Activated CD4-positive, alpha-beta T cell treated with anti-CD3 and anti-CD28 coated beads, Interleukin-2, amount 10 ng/mL, durations not matched to agents 24 days and 14 days (primary cell): ENCODE results near the gene PPP3R1. TPM values are rescaled to one million over a fixed set of nuclear protein-coding genes. Genes with fewer than 3 reads are reported as not detected.

Source experiments
- DNase-seq: peaks from one replicate; pipeline ENCODE4 v3.0.0; 2022
- H3K27ac Mint-ChIP-seq: one replicate; pipeline ENCODE4 v1.8.0; 2022; ENCODE audit warnings: mild to moderate bottlenecking, mixed read lengths
- H3K27me3 Mint-ChIP-seq: one replicate; pipeline ENCODE4 v1.8.0; 2022; ENCODE audit warnings: mixed read lengths
- H3K36me3 Mint-ChIP-seq: one replicate; pipeline ENCODE4 v1.8.0; 2022; ENCODE audit warnings: low read depth, mild to moderate bottlenecking, mixed read lengths
- H3K4me1 Mint-ChIP-seq: one replicate; pipeline ENCODE4 v1.8.0; 2021; ENCODE audit warnings: mixed read lengths
- H3K4me3 Mint-ChIP-seq: one replicate; pipeline ENCODE4 v1.8.0; 2022; ENCODE audit warnings: mild to moderate bottlenecking, moderate library complexity, mixed read lengths
- H3K9me3 Mint-ChIP-seq: one replicate; pipeline ENCODE4 v1.8.0; 2021; ENCODE audit warnings: mixed read lengths
- intact Hi-C: fragments of 100-400 bp; cut with micrococcal nuclease; formaldehyde crosslinking; loops from one replicate; pipeline ENCODE4 v1.15.1; 2023
- total RNA-seq: library from RNA; stranded (reverse); gene quantifications from 2 replicates; pipeline ENCODE4 v1.2.3, GENCODE V29; 2022

PPP3R1 gene
- total RNA-seq, 1 donor from 2014 or later, result 83.8 TPM

DNA sequence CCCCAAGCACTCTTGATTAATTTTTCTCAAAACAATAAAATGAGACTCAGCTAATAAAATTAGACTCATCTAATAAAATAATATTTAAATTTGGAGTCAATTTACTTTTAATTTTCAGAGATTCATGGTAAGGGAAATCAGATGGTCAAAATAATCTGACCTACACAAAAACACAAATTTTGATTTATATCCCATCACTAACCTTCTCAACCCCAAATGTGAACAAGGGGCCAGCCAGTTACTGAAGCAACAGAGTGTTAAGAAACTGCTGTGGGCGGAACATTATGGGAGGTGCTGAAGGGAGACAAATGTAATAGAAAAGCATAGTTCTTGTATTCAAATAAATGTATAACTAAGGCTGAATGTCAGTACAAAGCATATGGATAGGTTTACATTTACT lies 28.5 kb upstream of the PPP3R1 start:
- intact Hi-C loops, result no loop called here
- no peak overlapping the region for H3K4me3 Mint-ChIP-seq
- H3K36me3 Mint-ChIP-seq, result no peaks in the 10 kb centered on the region
- H3K27me3 Mint-ChIP-seq, result peaks cover 30% of the 10 kb centered on the region
- peaks cover 1% of the 10 kb centered on the region for H3K4me1 Mint-ChIP-seq
- no peak for DNase-seq
- H3K9me3 Mint-ChIP-seq, result no peaks in the 10 kb centered on the region
- no peak overlapping the region for H3K27ac Mint-ChIP-seq

DNA sequence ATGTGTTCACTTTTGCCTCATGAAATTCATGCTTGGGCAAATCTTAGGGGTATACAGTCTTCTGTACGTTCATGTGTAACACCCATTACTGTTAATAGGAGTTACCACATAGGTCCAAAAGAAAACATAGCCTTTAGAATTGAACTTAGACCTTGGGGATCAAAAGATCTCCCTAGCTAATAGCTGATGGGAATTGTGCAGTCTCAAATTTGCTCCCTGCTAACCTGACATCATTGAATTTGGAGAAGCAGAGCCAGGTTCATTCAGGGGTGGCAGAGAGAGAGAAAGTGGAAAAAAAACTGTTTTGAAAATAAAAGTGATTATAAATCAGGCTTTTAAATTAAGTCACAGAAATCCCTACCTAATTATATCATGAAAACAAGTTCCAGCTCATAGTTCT lies 28.0 kb upstream of the PPP3R1 start:
- peaks cover 1% of the 10 kb centered on the region for H3K4me1 Mint-ChIP-seq
- H3K27me3 Mint-ChIP-seq, result peaks cover 28% of the 10 kb centered on the region
- intact Hi-C loops, result no loop called here
- no peak overlapping the region for H3K27ac Mint-ChIP-seq
- H3K9me3 Mint-ChIP-seq, result no peaks in the 10 kb centered on the region
- no peak overlapping the region for H3K4me3 Mint-ChIP-seq
- no peaks in the 10 kb centered on the region for H3K36me3 Mint-ChIP-seq
- no peak for DNase-seq

DNA sequence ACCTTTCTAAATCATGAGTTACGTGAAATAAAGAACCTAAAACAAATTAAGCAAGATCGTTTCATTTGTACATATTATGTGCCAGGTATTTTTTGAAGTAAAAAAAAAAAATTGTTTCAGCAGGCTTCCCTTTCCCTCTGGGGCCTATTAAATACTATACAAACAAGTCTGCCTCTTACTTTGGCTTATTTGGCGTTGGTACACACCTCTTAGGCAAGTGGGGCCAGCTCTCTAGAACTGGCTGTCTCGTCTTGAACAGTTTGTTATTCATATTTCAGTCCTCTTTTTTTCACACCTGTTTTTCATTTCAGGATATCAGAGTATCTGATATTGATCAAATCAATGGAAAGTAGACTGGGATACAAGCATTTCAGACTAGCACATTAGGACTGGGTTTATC lies 27.4 kb upstream of the PPP3R1 start:
- H3K36me3 Mint-ChIP-seq, result no peaks in the 10 kb centered on the region
- peaks cover 27% of the 10 kb centered on the region for H3K27me3 Mint-ChIP-seq
- H3K27ac Mint-ChIP-seq, result no peak overlapping the region
- H3K4me3 Mint-ChIP-seq, result no peak overlapping the region
- intact Hi-C loops, result no loop called here
- H3K9me3 Mint-ChIP-seq, result no peaks in the 10 kb centered on the region
- peaks cover 1% of the 10 kb centered on the region for H3K4me1 Mint-ChIP-seq
- no peak for DNase-seq

DNA sequence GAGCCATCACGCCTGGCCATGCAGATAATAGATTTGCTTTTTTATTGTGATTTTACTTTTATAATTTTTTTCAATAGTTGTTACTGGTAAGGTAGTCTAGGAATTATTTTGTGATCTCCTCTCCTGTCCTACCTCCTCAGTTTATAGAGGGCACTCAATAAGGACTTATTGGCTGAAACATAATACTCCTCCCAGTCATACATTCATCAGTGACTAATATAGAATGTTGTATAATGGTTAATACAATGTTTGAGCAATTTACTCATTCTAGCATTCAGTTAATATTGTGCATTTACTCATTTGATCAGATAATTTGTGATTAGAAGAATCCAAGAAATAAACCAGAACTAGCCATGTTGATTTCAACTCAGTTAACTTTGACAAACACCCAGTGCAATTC lies 25.8 kb upstream of the PPP3R1 start:
- H3K27me3 Mint-ChIP-seq, result peaks cover 30% of the 10 kb centered on the region
- H3K4me1 Mint-ChIP-seq, result peaks cover 1% of the 10 kb centered on the region
- no peaks in the 10 kb centered on the region for H3K36me3 Mint-ChIP-seq
- H3K4me3 Mint-ChIP-seq, result no peak overlapping the region
- no peaks in the 10 kb centered on the region for H3K9me3 Mint-ChIP-seq
- no peak for DNase-seq
- intact Hi-C loops, result no loop called here
- no peak overlapping the region for H3K27ac Mint-ChIP-seq

DNA sequence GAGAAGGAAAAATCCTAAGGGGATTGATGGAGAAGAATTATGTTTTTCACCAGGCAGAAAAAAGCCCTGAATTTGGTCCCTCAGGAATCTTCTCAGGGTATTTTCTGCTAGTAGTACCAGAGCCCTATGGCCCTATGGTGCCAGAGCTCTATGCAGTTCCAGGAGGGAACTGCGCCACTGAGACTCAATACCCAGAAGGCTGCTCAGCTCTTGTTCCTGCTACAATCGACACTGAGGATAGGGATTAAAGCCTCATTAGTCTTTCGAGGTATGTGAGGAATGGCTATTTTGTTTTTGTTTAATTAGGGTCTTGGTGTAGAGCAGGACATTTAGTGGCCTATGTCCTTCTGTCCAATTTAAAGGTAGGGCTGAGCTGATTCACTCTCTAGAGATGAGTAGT lies 21.7 kb upstream of the PPP3R1 start:
- Mint-ChIP-seq H3K4me1 (no peaks in the 10 kb centered on the region), H3K4me3 (no peak overlapping the region), H3K36me3 (no peaks in the 10 kb centered on the region), H3K9me3 (no peaks in the 10 kb centered on the region), H3K27ac (no peak overlapping the region), H3K27me3 (peaks cover 38% of the 10 kb centered on the region)
- DNase-seq, result no peak
- intact Hi-C loops, result no loop called here

GRCh38 chr2:68272246-68272994 lies 20.1 kb upstream of the PPP3R1 start:
- Mint-ChIP-seq H3K4me1 (no peaks in the 10 kb centered on the region), H3K9me3 (no peaks in the 10 kb centered on the region), H3K4me3 (no peak overlapping the region), H3K27me3 (peaks cover 44% of the 10 kb centered on the region), H3K36me3 (no peaks in the 10 kb centered on the region), H3K27ac (no peak overlapping the region)
- intact Hi-C loops, result no loop called here
- no peak for DNase-seq

GRCh38 chr2:68266655-68267054 lies 14.3 kb upstream of the PPP3R1 start:
- H3K27me3 Mint-ChIP-seq, result peaks cover 40% of the 10 kb centered on the region
- no peak overlapping the region for H3K4me3 Mint-ChIP-seq
- H3K36me3 Mint-ChIP-seq, result no peaks in the 10 kb centered on the region
- no peaks in the 10 kb centered on the region for H3K9me3 Mint-ChIP-seq
- intact Hi-C loops, result no loop called here
- no peak overlapping the region for H3K27ac Mint-ChIP-seq
- DNase-seq, result no peak
- no peaks in the 10 kb centered on the region for H3K4me1 Mint-ChIP-seq

- Mint-ChIP-seq H3K4me1 (no peaks in the 10 kb centered on the region), H3K36me3 (no peaks in the 10 kb centered on the region), H3K4me3 (no peak overlapping the region), H3K27ac (no peak overlapping the region), H3K9me3 (no peaks in the 10 kb centered on the region), H3K27me3 (peaks cover 30% of the 10 kb centered on the region)
- DNase-seq, result no peak
- intact Hi-C loops, result no loop called here
These were observed 11.3 kb upstream of the PPP3R1 start for GRCh38 chr2:68263632-68264031.

- H3K36me3 Mint-ChIP-seq, result no peaks in the 10 kb centered on the region
- intact Hi-C loops, result loop anchor here (10.0 kb wide), 1 partner anchor 476 kb away; the partner anchor contains the start of gene ARHGAP25
- H3K27me3 Mint-ChIP-seq, result peaks cover 7% of the 10 kb centered on the region
- H3K4me1 Mint-ChIP-seq, result peaks cover 18% of the 10 kb centered on the region
- DNase-seq, result no peak
- no peak overlapping the region for H3K4me3 Mint-ChIP-seq
- H3K9me3 Mint-ChIP-seq, result no peaks in the 10 kb centered on the region
- no peak overlapping the region for H3K27ac Mint-ChIP-seq
These were observed 6.5 kb upstream of the PPP3R1 start for GRCh38 chr2:68258851-68259250.

- peaks cover 9% of the 10 kb centered on the region for H3K36me3 Mint-ChIP-seq
- intact Hi-C loops, result loop anchor here (10.0 kb wide), 1 partner anchor 479 kb away; the partner anchor contains the start of gene ARHGAP25
These were observed 3.7 kb upstream of the PPP3R1 start for GRCh38 chr2:68256093-68256450.

GRCh38 chr2:68253219-68254068 lies 1.1 kb upstream of the PPP3R1 start:
- Mint-ChIP-seq H3K9me3 (no peaks in the 10 kb centered on the region), H3K36me3 (peaks cover 20% of the 10 kb centered on the region), H3K4me3 (peak overlapping the region; percentile 99), H3K27me3 (peaks cover 6% of the 10 kb centered on the region), H3K4me1 (peaks cover 37% of the 10 kb centered on the region), H3K27ac (peak overlapping the region; percentile 99)
- DNase-seq, result peak; percentile 76
- intact Hi-C loops, result loop anchor here (5.0 to 10.0 kb wide), 5 partner anchors 134 to 856 kb away; partner anchors contain the start of genes ARHGAP25 and ETAA1

More at GRCh38 chr2:68256093-68256450, 3.7 kb upstream of the PPP3R1 start:
- H3K4me1 Mint-ChIP-seq, result peaks cover 29% of the 10 kb centered on the region
- no peak overlapping the region for H3K4me3 Mint-ChIP-seq
- H3K9me3 Mint-ChIP-seq, result no peaks in the 10 kb centered on the region
- DNase-seq, result no peak
- peaks cover 5% of the 10 kb centered on the region for H3K27me3 Mint-ChIP-seq
- no peak overlapping the region for H3K27ac Mint-ChIP-seq

DNA sequence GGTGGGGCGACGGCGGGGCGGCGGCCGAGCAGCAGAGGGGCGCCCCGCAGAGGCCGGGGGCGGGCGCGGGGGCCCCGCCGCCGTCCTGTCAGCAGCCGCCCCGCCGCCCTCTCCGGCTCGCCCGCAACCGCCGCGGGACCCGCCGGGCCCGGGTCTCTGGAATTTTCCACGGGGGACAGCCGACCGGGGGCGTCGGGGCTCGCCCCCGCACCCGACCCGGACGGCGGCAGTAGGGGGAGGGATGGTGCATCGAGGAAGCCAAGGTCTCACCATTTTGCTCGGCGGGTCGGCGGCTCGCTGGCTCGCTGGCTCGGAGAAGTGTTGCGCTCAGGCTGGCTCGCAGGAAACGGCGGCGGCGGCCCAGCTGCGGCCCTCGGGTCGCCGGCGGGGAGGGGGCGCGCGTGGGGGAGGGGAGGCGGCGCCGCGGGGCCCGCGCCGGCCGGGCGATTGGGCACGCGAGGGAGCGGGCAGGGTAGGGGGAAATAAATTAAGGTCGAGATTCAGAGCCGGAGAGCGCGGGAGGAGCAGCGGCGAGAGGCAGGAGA lies 405 bp downstream of the PPP3R1 start:
- DNase-seq, result peak; percentile 82
- Mint-ChIP-seq H3K4me3 (peak overlapping the region; percentile 99), H3K27me3 (peaks cover 5% of the 10 kb centered on the region), H3K36me3 (peaks cover 20% of the 10 kb centered on the region), H3K27ac (peak overlapping the region; percentile 95), H3K9me3 (no peaks in the 10 kb centered on the region), H3K4me1 (peaks cover 37% of the 10 kb centered on the region)
- intact Hi-C loops, result loop anchor here (1.0 to 10.0 kb wide), 10 partner anchors 16 to 855 kb away; partner anchors contain the start of genes APLF, ARHGAP25, C1D and ETAA1

GRCh38 chr2:68251187-68251854 lies 1.0 kb downstream of the PPP3R1 start:
- Mint-ChIP-seq H3K4me3 (peak overlapping the region; percentile 92), H3K4me1 (peaks cover 37% of the 10 kb centered on the region), H3K36me3 (peaks cover 20% of the 10 kb centered on the region), H3K27me3 (peaks cover 4% of the 10 kb centered on the region), H3K27ac (peak overlapping the region; percentile 99), H3K9me3 (no peaks in the 10 kb centered on the region)
- intact Hi-C loops, result loop anchor here (1.0 to 10.0 kb wide), 9 partner anchors 15 to 854 kb away; partner anchors contain the start of genes ARHGAP25, C1D, ETAA1 and PNO1
- peak; percentile 92 for DNase-seq
